Measurements from ENCODE around the gene M1AP.

GRCh38 chr2:74632939-74633312, 15.2 kb downstream of the M1AP start:
- no peak for TF ChIP-seq MEIS2 (IDR thresholded peaks at IDR 0.05; ENCODE audit: partially characterized antibody)
- TF ChIP-seq RNF2 (IDR thresholded peaks at IDR 0.05) = no peak
- TF ChIP-seq POLR2AphosphoS5 (IDR thresholded peaks at IDR 0.05; ENCODE audit: control insufficient read depth, insufficient read depth, low read depth, low read length) = no peak
- TF ChIP-seq, protein P1, sequence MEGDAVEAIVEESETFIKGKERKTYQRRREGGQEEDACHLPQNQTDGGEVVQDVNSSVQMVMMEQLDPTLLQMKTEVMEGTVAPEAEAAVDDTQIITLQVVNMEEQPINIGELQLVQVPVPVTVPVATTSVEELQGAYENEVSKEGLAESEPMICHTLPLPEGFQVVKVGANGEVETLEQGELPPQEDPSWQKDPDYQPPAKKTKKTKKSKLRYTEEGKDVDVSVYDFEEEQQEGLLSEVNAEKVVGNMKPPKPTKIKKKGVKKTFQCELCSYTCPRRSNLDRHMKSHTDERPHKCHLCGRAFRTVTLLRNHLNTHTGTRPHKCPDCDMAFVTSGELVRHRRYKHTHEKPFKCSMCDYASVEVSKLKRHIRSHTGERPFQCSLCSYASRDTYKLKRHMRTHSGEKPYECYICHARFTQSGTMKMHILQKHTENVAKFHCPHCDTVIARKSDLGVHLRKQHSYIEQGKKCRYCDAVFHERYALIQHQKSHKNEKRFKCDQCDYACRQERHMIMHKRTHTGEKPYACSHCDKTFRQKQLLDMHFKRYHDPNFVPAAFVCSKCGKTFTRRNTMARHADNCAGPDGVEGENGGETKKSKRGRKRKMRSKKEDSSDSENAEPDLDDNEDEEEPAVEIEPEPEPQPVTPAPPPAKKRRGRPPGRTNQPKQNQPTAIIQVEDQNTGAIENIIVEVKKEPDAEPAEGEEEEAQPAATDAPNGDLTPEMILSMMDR (IDR thresholded peaks at IDR 0.05 in 2 of 3, conservative IDR thresholded peaks at IDR 0.05 in 1 of 3; ENCODE audit: insufficient read depth in 2 of 3, low read depth in 1 of 3, low read length in 3 of 3) = no peak
- TF ChIP-seq ZBED1 (IDR thresholded peaks at IDR 0.05) = no peak
- TF ChIP-seq ERF (CRISPR knock-in tag; IDR thresholded peaks at IDR 0.05) = no peak
- TF ChIP-seq SMC3 (conservative IDR thresholded peaks at IDR 0.05; ENCODE audit: insufficient read depth, low read depth, low read length) = no peak
